HepG2 (cell line): ENCODE results near the gene FUT3. TPM values are rescaled to one million over a fixed set of nuclear protein-coding genes. Genes with fewer than 3 reads are reported as not detected.

Source experiments
- CREM ChIP-seq, 2 experiments: sonication (generic) in 1 of 2; formaldehyde crosslinking in 1 of 2; IDR thresholded peaks; 2 replicates each; pipeline versions ENCODE4 v1.4.0 to v1.6.1; 2016 to 2020; ENCODE audit warnings: antibody characterized with exemption in 1 of 2, mild to moderate bottlenecking in 1 of 2, missing genetic modification reagents in 1 of 2
- GLI4 ChIP-seq: sonication (generic); formaldehyde crosslinking; IDR thresholded peaks from 2 replicates; pipeline ENCODE4 v1.5.1; 2020; ENCODE audit warnings: missing genetic modification reagents, mild to moderate bottlenecking, moderate library complexity, borderline replicate concordance
- HNRNPLL ChIP-seq: fragments of 200-400 bp; formaldehyde crosslinking; IDR thresholded peaks from 2 replicates; pipeline ENCODE4 v1.6.1; 2017; ENCODE audit warnings: mild to moderate bottlenecking, low read depth, low read length; ENCODE audit not compliant: poor library complexity, severe bottlenecking
- PRPF4 ChIP-seq: fragments of 200-400 bp; formaldehyde crosslinking; IDR thresholded peaks from 2 replicates; pipeline ENCODE4 v1.6.1; 2016; ENCODE audit warnings: low read length, low read depth; ENCODE audit not compliant: poor library complexity, severe bottlenecking
- SALL1 ChIP-seq: sonication (generic); formaldehyde crosslinking; IDR thresholded peaks from 2 replicates; pipeline ENCODE4 v1.8.0; 2022; ENCODE audit warnings: mild to moderate bottlenecking, missing genetic modification reagents
- SALL2 ChIP-seq: sonication (generic); formaldehyde crosslinking; IDR thresholded peaks from 2 replicates; pipeline ENCODE4 v1.8.1; 2023; ENCODE audit warnings: mild to moderate bottlenecking, missing genetic modification reagents, inconsistent platforms
- SMC3 ChIP-seq: IDR thresholded peaks from 2 replicates; pipeline ENCODE4 v1.6.1; 2011; ENCODE audit warnings: low read length, improper control_type of control experiment
- ZBTB7A ChIP-seq: sonication (generic); formaldehyde crosslinking; IDR thresholded peaks from 2 replicates; pipeline ENCODE4 v1.8.0; 2022; ENCODE audit warnings: mild to moderate bottlenecking, missing genetic modification reagents
- ZKSCAN5 ChIP-seq: sonication (generic); formaldehyde crosslinking; IDR thresholded peaks from 2 replicates; pipeline ENCODE4 v1.5.1; 2020; ENCODE audit warnings: mild to moderate bottlenecking, missing genetic modification reagents
- ZNF138 ChIP-seq: sonication (generic); formaldehyde crosslinking; IDR thresholded peaks from 2 replicates; pipeline ENCODE4 v1.5.0; 2020; ENCODE audit warnings: mild to moderate bottlenecking, low read depth, missing genetic modification reagents
- ZNF234 ChIP-seq: sonication (generic); formaldehyde crosslinking; conservative IDR thresholded peaks from 2 replicates; pipeline ENCODE4 v1.5.1; 2020; ENCODE audit warnings: mild to moderate bottlenecking, missing genetic modification reagents
- ZNF292 ChIP-seq: sonication (generic); formaldehyde crosslinking; IDR thresholded peaks from 2 replicates; pipeline ENCODE4 v1.8.1; 2022; ENCODE audit warnings: mild to moderate bottlenecking, low read depth, missing genetic modification reagents, borderline replicate concordance
- ZSCAN9 ChIP-seq: IDR thresholded peaks from 2 replicates; pipeline ENCODE4 v1.6.1; 2016; ENCODE audit warnings: borderline replicate concordance
- polyA plus RNA-seq, 8 experiments: library from polyadenylated mRNA; depleted of rRNA in 3 of 8; stranded (reverse) in 7 of 8; unstranded in 1 of 8; fragments of >200 nt; fragmentation: Illumina TruSeq in 4 of 8; extraction: Trizol in 4 of 8; gene quantifications; 2 replicates each; pipeline versions ENCODE4 v1.2.1 to v1.2.3, GENCODE V29; 2011 to 2016; ENCODE audit warnings: low read depth in 4 of 8, missing spikeins in 1 of 8, mixed read lengths in 1 of 8; ENCODE audit not compliant: insufficient read depth in 1 of 8
- total RNA-seq, 5 experiments: library from RNA; depleted of rRNA; stranded (reverse); fragments of >200 nt; fragmentation: Illumina TruSeq; extraction: Trizol; gene quantifications; 2 replicates each; pipeline ENCODE4 v1.2.3, GENCODE V29; 2016; ENCODE audit warnings: low read depth in 1 of 5
- TF ChIP-seq, protein P1 (sequence below): sonication (generic); formaldehyde crosslinking; IDR thresholded peaks from 2 replicates; pipeline ENCODE4 v1.4.0; 2020; ENCODE audit warnings: missing genetic modification reagents
- TF ChIP-seq, protein P2 (sequence below): sonication (generic); formaldehyde crosslinking; IDR thresholded peaks from 2 replicates; pipeline ENCODE4 v1.4.0; 2020; ENCODE audit warnings: mild to moderate bottlenecking, missing genetic modification reagents
- TF ChIP-seq, protein P3 (sequence below): sonication (generic); formaldehyde crosslinking; IDR thresholded peaks from 2 replicates; pipeline ENCODE4 v1.5.0; 2020; ENCODE audit warnings: missing genetic modification reagents
- TF ChIP-seq, protein P4 (sequence below): sonication (generic); formaldehyde crosslinking; IDR thresholded peaks from 2 replicates; pipeline ENCODE4 v1.4.0; 2020; ENCODE audit warnings: missing genetic modification reagents, borderline replicate concordance
- TF ChIP-seq, protein P5 (sequence below): sonication (generic); formaldehyde crosslinking; IDR thresholded peaks from 2 replicates; pipeline ENCODE4 v1.8.0; 2022; ENCODE audit warnings: missing genetic modification reagents, mild to moderate bottlenecking, inconsistent platforms, borderline replicate concordance
- TF ChIP-seq, protein P6 (sequence below): IDR thresholded peaks from 2 replicates; pipeline ENCODE4 v1.6.1; 2016

The FUT3 gene
- total and polyA plus RNA-seq, 2 of the 13 experiments (the other 11 are each of a cell fraction or from before 2014, with no cell fraction given): 0.53 to 1.1 TPM

DNA sequence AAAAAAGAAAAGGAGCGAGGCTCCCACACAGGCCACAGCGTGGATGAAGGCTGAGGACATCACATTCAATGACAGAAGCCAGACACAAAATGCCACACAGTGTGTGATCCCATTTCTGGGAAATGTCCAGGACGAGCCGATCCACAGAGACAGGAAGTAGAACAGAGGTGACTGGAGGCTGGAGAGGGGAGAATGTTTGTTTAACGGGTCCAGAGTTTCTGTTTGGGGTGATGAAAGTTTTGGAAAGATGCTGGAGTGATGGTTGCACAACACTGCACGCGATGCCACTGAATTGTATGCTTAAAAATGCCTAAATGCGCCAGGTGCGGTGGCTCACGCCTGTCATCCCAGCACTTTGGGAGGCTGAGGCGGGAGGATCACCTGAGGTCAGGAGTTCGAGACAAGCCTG lies 19.7 kb upstream of the FUT3 start (continued):
- TF ChIP-seq ZNF138 (CRISPR knock-in tag): no peak
- TF ChIP-seq CREM (IDR thresholded peaks at IDR 0.05): peak; percentile 83
- no peak for TF ChIP-seq CREM (CRISPR knock-in tag; IDR thresholded peaks at IDR 0.05)
- no peak for TF ChIP-seq GLI4 (CRISPR knock-in tag)
- peak; percentile 62; the same call in 1 of the 2 replicates for TF ChIP-seq SALL2
- TF ChIP-seq, protein P1, sequence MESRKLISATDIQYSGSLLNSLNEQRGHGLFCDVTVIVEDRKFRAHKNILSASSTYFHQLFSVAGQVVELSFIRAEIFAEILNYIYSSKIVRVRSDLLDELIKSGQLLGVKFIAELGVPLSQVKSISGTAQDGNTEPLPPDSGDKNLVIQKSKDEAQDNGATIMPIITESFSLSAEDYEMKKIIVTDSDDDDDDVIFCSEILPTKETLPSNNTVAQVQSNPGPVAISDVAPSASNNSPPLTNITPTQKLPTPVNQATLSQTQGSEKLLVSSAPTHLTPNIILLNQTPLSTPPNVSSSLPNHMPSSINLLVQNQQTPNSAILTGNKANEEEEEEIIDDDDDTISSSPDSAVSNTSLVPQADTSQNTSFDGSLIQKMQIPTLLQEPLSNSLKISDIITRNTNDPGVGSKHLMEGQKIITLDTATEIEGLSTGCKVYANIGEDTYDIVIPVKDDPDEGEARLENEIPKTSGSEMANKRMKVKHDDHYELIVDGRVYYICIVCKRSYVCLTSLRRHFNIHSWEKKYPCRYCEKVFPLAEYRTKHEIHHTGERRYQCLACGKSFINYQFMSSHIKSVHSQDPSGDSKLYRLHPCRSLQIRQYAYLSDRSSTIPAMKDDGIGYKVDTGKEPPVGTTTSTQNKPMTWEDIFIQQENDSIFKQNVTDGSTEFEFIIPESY (CRISPR knock-in tag): peak; percentile 82
- TF ChIP-seq ZNF234: no peak
- peak; percentile 63; the same call in 1 of the 2 replicates for TF ChIP-seq ZBTB7A (CRISPR knock-in tag)
- no peak for TF ChIP-seq PRPF4
- TF ChIP-seq, protein P2, sequence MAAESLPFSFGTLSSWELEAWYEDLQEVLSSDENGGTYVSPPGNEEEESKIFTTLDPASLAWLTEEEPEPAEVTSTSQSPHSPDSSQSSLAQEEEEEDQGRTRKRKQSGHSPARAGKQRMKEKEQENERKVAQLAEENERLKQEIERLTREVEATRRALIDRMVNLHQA (CRISPR knock-in tag): peak; percentile 96
- TF ChIP-seq, protein P3, sequence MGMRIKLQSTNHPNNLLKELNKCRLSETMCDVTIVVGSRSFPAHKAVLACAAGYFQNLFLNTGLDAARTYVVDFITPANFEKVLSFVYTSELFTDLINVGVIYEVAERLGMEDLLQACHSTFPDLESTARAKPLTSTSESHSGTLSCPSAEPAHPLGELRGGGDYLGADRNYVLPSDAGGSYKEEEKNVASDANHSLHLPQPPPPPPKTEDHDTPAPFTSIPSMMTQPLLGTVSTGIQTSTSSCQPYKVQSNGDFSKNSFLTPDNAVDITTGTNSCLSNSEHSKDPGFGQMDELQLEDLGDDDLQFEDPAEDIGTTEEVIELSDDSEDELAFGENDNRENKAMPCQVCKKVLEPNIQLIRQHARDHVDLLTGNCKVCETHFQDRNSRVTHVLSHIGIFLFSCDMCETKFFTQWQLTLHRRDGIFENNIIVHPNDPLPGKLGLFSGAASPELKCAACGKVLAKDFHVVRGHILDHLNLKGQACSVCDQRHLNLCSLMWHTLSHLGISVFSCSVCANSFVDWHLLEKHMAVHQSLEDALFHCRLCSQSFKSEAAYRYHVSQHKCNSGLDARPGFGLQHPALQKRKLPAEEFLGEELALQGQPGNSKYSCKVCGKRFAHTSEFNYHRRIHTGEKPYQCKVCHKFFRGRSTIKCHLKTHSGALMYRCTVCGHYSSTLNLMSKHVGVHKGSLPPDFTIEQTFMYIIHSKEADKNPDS (CRISPR knock-in tag): peak; percentile 83; the same call in 1 of the 2 replicates
- TF ChIP-seq HNRNPLL: peak; percentile 59
- TF ChIP-seq, protein P4, sequence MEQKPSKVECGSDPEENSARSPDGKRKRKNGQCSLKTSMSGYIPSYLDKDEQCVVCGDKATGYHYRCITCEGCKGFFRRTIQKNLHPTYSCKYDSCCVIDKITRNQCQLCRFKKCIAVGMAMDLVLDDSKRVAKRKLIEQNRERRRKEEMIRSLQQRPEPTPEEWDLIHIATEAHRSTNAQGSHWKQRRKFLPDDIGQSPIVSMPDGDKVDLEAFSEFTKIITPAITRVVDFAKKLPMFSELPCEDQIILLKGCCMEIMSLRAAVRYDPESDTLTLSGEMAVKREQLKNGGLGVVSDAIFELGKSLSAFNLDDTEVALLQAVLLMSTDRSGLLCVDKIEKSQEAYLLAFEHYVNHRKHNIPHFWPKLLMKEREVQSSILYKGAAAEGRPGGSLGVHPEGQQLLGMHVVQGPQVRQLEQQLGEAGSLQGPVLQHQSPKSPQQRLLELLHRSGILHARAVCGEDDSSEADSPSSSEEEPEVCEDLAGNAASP (CRISPR knock-in tag): peak; percentile 92
- TF ChIP-seq ZSCAN9 (CRISPR knock-in tag): peak; percentile 90
- TF ChIP-seq ZNF292 (CRISPR knock-in tag): peak; percentile 81; the same call in 1 of the 2 replicates
- peak; percentile 32; the same call in 1 of the 2 replicates for TF ChIP-seq SMC3
- TF ChIP-seq ZKSCAN5: peak; percentile 83
- TF ChIP-seq, protein P5, sequence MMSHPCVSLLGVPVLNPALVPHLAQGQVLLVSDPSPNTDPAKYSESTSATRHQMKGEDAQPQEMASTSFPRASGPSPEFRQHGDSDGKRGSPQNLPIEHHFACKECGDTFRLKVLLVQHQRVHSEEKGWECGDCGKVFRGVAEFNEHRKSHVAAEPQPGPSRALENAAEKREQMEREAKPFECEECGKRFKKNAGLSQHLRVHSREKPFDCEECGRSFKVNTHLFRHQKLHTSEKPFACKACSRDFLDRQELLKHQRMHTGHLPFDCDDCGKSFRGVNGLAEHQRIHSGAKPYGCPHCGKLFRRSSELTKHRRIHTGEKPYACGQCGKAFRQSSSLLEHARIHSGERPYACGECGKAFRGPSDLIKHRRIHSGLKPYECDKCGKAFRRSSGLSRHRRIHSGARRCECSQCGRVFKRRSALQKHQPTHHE (CRISPR knock-in tag): no peak; the same call in 1 of the 2 replicates
- TF ChIP-seq SALL1: peak; percentile 97
- TF ChIP-seq, protein P6, sequence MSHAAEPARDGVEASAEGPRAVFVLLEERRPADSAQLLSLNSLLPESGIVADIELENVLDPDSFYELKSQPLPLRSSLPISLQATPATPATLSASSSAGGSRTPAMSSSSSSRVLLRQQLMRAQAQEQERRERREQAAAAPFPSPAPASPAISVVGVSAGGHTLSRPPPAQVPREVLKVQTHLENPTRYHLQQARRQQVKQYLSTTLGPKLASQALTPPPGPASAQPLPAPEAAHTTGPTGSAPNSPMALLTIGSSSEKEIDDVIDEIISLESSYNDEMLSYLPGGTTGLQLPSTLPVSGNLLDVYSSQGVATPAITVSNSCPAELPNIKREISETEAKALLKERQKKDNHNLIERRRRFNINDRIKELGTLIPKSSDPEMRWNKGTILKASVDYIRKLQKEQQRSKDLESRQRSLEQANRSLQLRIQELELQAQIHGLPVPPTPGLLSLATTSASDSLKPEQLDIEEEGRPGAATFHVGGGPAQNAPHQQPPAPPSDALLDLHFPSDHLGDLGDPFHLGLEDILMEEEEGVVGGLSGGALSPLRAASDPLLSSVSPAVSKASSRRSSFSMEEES (CRISPR knock-in tag): peak; percentile 91
